Measurements from ENCODE around the gene OR1L8. TPM values are rescaled to one million over a fixed set of nuclear protein-coding genes. Genes with fewer than 3 reads are reported as not detected.
"Not testable (repeated sequence)": the region's sequence is repeated elsewhere in the genome, so short reads cannot be mapped to it uniquely, and the experiment has no call there.

OR1L8 gene, protein sequence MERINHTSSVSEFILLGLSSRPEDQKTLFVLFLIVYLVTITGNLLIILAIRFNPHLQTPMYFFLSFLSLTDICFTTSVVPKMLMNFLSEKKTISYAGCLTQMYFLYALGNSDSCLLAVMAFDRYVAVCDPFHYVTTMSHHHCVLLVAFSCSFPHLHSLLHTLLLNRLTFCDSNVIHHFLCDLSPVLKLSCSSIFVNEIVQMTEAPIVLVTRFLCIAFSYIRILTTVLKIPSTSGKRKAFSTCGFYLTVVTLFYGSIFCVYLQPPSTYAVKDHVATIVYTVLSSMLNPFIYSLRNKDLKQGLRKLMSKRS
- not detected in 2 replicates for total RNA-seq (2014; rRNA removed; shearing (Covaris generic))
- not detected in 2 replicates for polyA plus RNA-seq (2015; cell fraction: cytosol; rRNA removed)
- polyA plus RNA-seq (2015; cell fraction: nucleus; rRNA removed), result not detected in 2 replicates

DNA sequence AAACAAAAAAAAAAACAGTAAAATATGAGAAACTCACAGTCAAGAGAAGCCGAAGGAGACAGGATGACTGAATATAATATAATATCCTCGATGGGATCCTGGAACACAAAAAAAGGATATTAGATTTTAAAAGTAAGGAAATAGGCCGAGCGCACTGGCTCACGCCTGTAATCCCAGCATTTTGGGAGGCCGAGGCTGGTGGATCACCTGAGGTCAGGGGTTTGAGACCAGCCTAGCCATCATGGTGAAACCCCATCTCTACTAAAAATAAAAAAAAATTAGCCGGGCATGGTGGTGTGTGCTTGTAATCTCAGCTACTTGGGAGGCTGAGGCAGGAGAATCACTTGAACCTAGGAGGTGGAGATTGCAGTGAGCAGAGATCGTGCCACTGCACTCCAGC lies at the start of gene OR1L8:
OR1L8 (minus strand) TSS at position 101 of the 400 bp plus-strand sequence. CDS start 14,907 bp downstream, outside the sequence.
- not testable (repeated sequence) for DNase-seq (ENCODE audit: low read depth)

DNA sequence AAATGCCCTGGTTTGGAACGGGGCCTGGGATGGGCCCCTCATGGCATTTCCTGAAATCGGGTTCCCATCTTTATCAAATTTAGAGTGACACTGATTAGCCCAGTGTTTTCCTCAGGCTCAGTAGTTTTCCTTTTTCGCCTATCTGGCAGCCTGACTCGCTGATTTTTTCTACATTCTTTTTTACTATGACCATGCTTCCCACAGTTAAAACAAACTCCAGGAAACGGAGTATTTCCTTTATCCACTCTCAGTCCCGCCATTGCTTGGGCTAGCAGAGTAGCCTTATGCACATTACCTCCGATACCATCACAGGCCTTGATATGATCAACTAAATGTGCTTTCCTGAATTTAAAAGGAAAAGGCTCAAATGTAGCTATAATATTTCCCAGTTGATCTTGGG lies 36.8 kb upstream of the OR1L8 start:
- DNase-seq (ENCODE audit: low read depth), result no peak

DNA sequence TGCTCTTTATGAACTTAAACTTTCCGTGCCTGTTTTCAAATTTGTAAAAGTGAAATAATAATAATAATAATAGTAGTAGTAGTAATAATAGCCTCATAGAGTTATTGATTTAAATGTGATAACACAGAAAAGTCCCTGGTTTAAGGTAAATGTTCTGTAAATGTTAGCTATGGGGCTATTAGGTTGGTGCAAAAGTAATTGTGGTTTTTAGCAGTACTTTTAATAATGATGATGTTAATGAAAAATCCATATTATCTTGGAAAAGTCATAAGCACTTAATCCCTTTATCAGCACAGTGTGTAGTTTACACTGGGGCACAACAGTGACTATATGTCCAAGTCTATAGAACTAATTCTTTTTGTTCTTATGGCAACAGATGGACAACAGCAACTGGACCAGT lies 31.2 kb upstream of the OR1L8 start, which contains the start of gene OR1Q1:
OR1Q1 (plus strand) TSS at position 377 of the 400 bp plus-strand sequence; CDS start at position 377, 0 bp downstream.
- no peak for DNase-seq (ENCODE audit: low read depth)

DNA sequence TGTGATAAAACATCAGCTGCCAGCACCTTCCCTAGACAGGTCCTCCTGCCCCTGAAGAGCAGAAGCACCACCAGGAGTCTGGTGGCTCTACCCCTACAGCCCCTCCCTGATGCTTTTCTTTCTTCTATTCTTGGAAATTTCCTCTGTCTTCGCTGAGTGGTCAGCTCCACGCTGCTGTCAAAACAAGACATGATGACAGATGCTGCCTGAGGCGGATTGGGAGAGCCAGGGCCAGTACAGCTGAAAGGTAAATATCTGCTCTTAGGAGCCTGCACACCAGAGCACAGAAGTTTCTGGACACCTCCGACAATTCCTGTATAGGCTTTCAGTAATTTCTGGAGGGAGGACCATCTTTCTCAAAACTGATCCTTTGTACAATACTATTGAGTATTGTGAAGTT lies 26.6 kb upstream of the OR1L8 start:
- DNase-seq (ENCODE audit: low read depth), result no peak

DNA sequence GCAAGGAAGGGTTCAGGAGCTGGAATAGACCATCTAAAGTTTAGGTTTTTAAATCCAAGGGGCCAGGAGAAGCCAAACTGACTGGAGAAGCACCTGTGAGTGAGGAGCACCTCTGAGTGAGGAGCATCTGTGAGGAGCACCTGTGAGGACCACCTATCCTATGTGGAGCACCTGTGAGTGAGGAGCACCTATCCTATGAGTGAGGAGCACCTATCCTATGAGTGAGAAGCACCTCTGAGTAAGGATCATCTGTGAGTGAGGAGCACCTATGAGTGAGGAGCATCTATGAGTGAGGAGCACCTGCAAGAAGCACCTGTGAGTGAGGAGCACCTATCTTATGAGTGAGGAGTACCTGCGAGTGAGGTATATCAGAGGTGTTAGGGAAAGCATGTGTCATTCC lies 23.4 kb upstream of the OR1L8 start:
- DNase-seq (ENCODE audit: low read depth), result no peak

DNA sequence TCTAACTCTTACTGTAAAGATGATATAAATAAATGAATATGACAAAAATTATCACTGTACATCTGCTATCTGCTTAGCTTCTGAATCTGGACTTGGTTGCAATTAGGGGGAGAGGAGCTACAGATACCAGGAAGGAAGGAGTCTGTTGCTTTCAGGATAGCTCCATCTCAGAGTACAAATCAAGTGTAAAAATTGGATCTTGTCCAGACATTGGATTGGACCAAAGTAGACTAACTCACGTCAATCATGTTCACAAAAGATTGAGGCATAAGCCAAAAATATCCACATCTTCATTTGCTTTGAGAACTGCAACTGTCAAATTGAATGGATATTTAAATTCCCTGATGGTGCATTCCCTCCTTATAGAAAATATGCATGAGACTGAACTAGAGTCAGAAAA lies 22.5 kb upstream of the OR1L8 start:
- no peak for DNase-seq (ENCODE audit: low read depth)

DNA sequence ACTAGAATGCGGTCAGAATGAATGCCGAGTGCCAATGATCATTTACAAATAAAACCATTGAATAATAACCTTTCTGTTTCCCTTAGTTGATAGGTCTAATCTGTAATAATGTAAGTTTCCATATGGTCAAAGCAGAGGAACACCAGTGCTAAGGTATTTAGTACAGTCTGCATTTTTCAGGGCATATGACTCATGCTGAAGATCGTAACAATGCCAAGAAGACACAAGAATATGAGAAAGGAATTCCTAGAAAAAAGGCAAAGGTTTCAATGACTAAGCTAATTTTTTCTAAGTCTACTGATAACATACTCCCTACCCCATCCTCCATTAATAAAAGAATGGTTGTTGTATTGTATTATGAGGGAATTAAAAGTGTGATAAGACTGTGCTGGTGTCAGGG lies 2.8 kb downstream of the OR1L8 start:
- peak; percentile 75 for DNase-seq (ENCODE audit: low read depth)

DNA sequence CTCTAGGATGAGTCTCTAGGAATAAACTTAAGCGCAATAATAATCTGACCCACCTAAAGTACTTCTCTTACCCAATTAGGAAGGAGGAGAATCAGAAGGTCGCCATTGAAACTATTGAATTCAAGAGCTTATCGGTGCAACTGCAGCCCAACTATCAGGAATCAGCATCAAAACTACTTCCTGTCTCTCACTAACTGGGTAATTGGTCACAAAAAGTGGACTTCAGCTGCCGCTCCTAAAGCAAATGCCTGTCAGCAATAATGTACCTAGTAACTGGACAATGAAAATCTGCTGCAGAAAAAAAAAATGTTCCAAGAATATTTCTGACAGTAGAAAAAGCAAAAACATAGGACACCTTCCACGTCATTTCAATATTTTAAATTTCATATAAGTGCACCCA lies 3.3 kb downstream of the OR1L8 start:
- no peak for DNase-seq (ENCODE audit: low read depth)

DNA sequence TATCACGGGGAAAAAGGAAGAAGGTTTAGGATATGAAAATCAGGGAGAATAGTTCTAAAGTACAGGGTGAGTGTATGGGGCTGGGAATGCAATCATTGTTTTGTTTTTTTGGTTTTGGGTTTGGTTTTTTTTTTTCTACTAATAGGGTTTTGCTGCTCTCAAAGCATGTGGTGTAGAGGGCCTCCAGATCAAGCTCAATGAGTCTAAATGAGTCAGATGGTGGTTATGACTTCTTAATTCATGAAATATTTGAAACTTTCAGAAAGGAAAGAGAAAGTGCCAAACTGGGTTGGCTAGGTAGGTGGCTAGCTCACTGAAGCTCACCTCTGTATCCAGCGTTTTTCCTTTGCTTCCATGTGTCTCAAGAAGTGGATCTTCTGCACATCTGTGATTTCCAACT lies 10.7 kb downstream of the OR1L8 start:
- peak; percentile 6 for DNase-seq (ENCODE audit: low read depth)

DNA sequence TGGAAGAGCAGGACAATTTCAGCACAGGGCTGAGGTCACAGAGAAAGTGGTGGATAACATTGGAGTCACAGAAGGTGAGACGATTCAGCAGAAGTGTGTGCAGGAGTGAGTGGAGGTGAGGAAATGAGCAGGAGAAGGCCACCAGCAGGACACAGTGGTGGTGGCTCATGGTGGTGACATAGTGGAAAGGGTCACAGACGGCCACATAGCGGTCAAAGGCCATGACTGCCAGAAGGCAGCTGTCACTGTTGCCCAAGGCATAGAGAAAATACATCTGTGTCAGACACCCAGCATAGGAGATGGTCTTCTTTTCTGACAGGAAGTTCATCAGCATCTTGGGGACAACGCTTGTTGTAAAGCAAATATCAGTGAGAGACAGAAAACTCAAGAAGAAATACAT lies 15.3 kb downstream of the OR1L8 start:
- DNase-seq (ENCODE audit: low read depth), result no peak

DNA sequence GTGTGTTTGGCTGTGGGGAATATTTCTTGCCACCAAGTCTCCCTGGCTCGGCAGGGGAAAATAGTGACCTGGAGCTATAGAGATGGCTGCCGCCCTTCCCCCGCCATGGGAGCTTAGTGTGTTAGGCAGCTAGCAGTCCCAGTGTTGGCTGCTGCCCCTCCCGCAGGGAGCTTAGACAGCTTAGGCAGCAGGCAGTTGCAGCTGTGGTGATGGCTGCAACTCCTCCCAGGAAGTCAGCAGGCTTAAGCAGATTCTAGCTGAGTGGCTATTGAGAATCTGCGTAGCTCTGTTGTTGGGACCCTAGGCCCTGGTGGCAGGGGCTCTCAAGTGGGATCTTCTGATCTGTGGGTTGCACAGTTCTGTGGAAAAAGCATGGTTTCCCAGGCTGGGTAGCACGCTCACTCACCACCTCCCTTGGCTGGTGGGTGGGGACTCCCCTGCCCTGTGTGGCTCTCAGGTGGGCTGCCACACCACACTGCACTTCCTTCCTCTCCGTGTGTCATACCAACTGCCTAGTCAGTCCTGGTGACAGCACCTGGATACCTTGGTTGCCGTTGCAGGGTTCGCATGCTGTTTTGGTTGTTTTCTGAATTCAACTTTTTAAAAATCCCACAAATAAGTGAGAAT lies 20.9 kb downstream of the OR1L8 start:
- no peak for DNase-seq (ENCODE audit: low read depth)

DNA sequence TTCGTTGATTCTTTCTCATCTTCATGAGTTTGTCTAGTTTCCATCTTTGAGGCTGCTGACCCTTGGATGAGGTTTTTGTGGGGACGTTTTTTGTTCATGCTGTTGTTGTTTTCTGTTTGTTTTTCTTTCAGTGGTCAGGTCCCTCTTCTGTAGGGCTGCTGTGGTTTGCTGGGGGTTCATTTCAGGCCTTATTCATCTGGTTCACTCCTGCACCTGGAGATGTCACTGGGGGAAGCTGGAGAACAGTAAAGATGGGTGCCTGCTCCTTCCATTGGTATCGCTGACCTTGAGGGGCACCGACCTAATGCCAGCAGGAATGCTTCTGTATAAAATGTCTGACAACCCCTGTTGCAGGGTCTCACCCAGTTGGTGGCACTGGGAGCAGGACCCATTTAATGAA lies 21.7 kb downstream of the OR1L8 start:
- no peak for DNase-seq (ENCODE audit: low read depth)

DNA sequence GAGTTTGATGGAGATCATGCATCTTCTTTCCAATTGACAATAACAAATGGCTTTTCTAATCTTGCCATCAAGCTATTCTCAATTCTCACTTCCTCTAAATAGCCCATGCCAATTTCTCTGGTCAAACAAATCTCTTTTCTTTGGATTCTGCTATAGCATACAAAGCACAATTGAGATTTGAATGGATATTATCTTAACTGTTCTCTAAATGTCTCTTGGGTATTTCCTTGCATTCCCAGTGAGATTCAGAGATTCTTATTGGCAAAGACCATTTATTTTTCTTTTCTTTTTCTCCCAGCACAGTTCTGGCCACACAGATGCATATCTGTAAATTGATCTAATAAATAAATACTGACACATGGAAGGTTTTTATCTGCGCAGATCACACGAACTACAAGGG lies 30.4 kb downstream of the OR1L8 start, which contains the start of gene OR1N2:
OR1N2 (plus strand) TSS at position 301 of the 400 bp plus-strand sequence. CDS start 100 bp downstream, outside the sequence.
- DNase-seq (ENCODE audit: low read depth), result no peak

DNA sequence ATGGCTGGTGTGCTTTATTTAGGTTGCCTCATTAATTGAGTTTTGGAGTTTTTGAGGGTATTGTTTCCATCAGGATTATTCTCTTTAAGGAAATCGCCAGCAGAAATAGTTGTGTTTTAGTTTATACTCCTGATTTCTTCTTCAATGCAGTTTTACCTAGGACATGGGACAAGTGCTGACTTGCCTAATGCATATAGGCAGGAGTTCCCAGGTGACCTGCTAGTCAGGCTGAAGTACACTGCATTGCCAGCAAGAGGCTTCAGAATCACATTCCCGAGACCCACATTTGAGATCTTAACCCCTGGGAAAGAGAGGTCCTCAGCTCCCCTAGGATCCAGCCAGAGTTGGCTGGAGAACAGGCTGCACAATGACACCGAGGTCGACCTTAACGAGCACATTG lies 31.8 kb downstream of the OR1L8 start:
- no peak for DNase-seq (ENCODE audit: low read depth)

DNA sequence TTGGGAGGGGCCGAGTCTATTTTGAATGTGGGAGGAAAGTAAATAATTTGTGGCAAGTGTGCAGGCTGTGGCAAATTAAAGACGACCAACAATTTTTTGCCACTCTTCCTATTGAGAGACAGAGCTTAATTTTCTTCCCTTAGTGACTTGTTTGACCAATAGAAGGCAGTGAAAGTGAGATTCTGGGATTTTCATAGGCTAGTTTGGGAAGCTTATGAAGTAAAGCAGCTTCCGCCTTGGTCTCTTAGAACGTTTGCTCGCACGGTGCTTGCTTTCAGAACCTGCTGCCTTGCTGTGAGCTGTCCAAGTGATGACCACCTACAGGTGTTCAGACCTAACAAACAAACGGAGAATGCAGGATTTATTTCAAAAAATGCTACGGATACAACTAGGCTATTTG lies 37.0 kb downstream of the OR1L8 start:
- DNase-seq (ENCODE audit: low read depth), result peak; percentile 17

DNA sequence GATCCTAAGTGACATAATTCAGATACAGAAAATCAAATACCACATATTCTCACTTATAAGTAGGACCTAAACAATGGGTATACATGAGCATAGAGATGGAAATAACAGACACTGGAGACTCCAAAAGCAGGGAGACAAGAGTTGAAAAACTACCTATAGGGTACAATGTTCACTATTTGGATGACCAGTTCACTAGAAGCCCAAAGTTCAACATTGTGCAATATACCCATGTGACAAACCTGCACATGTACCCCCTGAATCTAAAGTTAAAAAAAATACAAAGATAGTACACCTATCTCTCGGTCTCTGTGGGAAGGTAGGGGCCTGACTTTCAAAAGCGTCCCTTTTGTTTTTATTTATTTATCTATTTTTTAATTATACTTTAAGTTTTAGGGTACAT lies 44.4 kb downstream of the OR1L8 start:
- DNase-seq (ENCODE audit: low read depth), result no peak

DNA sequence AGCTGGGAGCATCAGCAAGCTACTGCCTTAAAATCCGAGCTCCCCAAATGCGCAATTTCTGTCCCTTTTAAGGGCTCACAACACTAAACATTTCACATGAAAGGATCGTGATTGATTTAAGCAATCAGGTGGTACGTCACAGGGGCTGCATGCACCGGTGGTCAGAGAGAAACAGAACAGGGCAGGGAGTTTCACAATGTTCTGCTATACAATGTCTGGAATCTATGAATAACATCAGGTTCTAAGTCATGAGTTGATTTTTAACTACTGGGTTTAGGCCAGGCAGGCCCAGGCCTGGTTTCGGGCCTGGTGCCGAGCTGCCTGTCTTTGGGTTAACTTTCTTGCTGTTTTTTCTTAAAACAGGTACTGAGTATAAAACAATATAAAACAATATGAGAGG lies 46.1 kb downstream of the OR1L8 start:
- DNase-seq (ENCODE audit: low read depth), result not testable (repeated sequence)

DNA sequence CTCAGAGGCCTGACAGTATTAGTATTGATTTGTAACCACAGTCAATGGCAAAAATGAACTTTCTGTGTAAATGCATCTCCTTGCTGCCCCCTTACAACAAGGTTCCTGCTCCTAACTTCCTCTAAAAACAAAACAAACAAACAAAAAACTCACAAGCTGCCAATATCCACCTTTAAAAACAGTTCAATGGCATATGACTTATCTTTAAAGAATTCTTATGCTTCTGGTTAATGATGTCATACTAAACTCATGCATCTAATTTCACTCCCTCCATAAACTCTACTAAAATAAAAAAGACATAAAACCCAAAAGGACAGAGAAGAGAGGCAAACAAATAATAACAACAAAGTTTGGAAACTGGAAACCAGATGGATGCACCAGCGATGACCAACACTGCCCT lies 47.0 kb downstream of the OR1L8 start:
- DNase-seq (ENCODE audit: low read depth), result no peak

DNA sequence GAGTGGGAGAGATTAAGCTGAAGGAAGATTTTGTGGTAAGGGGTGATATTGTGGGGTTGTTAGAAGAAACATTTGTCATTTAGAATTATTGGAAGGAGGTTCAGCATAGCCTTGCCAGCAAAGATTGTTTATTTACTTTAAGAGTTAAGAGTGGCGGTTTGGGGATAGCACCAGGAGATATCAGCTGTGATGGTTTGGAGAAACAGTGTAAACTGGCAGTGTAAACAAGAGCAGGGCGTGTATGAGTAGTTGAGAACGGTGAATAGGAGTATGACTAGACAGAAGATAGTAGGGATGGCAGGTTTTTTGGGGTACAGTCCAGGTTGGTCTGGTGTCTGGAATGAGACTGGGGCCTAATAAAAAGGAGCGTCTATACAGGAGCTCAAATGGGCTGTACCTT lies 52.0 kb downstream of the OR1L8 start:
- DNase-seq (ENCODE audit: low read depth), result not testable (repeated sequence)

DNA sequence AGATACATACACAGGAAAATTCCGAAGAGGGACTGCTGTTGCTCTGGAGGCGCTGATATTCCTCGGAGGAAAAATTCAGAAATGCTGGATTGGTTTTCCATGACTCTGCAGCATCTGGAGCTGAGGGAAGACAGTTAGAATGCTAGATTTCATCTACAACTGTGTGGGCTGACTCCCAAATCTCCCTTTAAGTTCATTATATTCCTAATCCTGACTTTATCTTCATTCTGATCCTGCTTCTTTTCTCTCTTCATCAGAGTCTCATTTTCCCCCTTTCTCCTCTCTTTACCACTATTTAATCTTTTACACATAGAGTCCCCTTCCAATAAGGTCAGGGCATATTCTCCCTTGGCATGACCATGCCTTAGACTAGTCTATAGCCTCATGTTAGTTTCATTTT lies 56.0 kb downstream of the OR1L8 start, which contains the start of gene OR1N1:
OR1N1 (minus strand) TSS at position 101 of the 400 bp plus-strand sequence; CDS start at position 101, 0 bp downstream.
- no peak for DNase-seq (ENCODE audit: low read depth)

DNA sequence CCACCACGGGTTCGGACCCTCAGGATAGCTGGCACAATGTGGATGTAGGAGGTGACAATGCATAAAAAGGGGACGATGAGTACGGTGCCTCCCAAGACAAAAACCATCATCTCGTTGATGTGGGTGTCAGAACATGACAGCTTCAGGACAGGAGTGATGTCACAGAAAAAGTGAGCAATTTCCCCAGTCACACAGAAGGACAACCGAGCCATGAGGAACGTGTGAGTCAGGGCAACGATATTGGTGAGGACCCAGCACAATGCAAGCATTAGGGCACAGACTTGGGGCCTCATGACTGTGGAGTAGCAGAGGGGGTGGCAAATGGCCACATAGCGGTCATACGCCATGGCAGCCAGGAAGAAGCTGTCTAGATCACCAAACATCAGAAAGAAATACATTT lies 56.6 kb downstream of the OR1L8 start:
- DNase-seq (ENCODE audit: low read depth), result no peak

DNA sequence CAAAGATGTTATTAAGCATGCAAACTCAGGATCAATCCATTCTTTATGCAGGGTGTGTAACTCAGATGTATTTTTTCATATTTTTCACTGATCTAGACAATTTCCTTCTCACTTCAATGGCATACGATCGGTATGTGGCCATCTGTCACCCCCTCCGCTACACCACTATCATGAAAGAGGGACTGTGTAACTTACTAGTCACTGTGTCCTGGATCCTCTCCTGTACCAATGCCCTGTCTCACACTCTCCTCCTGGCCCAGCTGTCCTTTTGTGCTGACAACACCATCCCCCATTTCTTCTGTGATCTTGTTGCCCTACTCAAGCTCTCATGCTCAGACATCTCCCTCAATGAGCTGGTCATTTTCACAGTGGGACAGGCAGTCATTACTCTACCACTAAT lies 63.8 kb downstream of the OR1L8 start:
- DNase-seq (ENCODE audit: low read depth), result no peak

DNA sequence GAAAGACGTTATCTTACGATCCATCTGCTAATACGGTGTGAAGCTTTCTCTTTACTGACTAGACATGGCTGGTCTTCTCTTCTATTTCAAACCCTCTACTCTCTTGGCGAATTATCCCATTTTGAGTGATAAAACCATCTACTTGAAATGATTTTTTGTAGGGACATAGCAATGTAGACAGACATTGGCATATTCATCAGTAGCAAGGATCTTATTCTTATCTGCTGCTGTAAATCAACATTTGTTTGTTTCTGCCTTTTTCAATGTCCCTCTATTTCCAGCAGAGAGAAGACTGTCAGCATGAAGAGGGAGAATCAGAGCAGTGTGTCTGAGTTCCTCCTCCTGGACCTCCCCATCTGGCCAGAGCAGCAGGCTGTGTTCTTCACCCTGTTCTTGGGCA lies 64.3 kb downstream of the OR1L8 start, which contains the start of gene OR1J4:
OR1J4 (plus strand) TSS at position 301 of the 400 bp plus-strand sequence; CDS start at position 301, 0 bp downstream.
- DNase-seq (ENCODE audit: low read depth), result no peak

Measured in HT1080 (cell line).